Natural killer cell treated with Interleukin-12 subunit alpha and Interleukin-12 subunit beta and Interleukin-15 and Interleukin-18, amount 100 ng/mL, for 72 hours (primary cell): ENCODE results near the gene TSHB. TPM values are rescaled to one million over a fixed set of nuclear protein-coding genes. Genes with fewer than 3 reads are reported as not detected.

ENCODE experiments used
- ATAC-seq, 2 donors: fragments of 150-1000 bp; cut with Tn5 transposase in 1 of 2; sonication (Bioruptor Pico), chemical (Tn5 transposase) in 1 of 2; 2 replicates each; pipeline ENCODE4 v1.10.0; 2021
- DNase-seq: peaks from one replicate; pipeline ENCODE4 v3.0.0; 2022; ENCODE audit warnings: low spot score
- H3K27ac Mint-ChIP-seq, 2 donors: 1 replicate in 1 of 2; 2 replicates in 1 of 2; pipeline ENCODE4 v1.8.0; 2022; ENCODE audit warnings: mixed read lengths in 2 of 2, mild to moderate bottlenecking in 1 of 2, moderate library complexity in 1 of 2
- H3K27me3 Mint-ChIP-seq, 2 donors: 1 replicate in 1 of 2; 2 replicates in 1 of 2; pipeline ENCODE4 v1.8.0; 2022; ENCODE audit warnings: mixed read lengths in 2 of 2
- H3K36me3 Mint-ChIP-seq: one replicate; pipeline ENCODE4 v1.8.0; 2022; ENCODE audit warnings: mixed read lengths
- H3K4me1 Mint-ChIP-seq, 2 donors: 1 replicate in 1 of 2; 2 replicates in 1 of 2; pipeline ENCODE4 v1.8.0; 2022; ENCODE audit warnings: low read depth in 2 of 2, mixed read lengths in 2 of 2, mild to moderate bottlenecking in 1 of 2
- H3K4me3 Mint-ChIP-seq: one replicate; pipeline ENCODE4 v1.8.0; 2022; ENCODE audit warnings: mixed read lengths
- H3K9me3 Mint-ChIP-seq: 2 replicates; pipeline ENCODE4 v1.8.0; 2022; ENCODE audit warnings: mixed read lengths
- total RNA-seq, 2 donors: library from RNA; stranded (reverse); gene quantifications; one replicate each; pipeline ENCODE4 v1.2.3, GENCODE V29; 2022

TSHB gene
- total RNA-seq, 2 donors from 2014 or later: not detected

DNA sequence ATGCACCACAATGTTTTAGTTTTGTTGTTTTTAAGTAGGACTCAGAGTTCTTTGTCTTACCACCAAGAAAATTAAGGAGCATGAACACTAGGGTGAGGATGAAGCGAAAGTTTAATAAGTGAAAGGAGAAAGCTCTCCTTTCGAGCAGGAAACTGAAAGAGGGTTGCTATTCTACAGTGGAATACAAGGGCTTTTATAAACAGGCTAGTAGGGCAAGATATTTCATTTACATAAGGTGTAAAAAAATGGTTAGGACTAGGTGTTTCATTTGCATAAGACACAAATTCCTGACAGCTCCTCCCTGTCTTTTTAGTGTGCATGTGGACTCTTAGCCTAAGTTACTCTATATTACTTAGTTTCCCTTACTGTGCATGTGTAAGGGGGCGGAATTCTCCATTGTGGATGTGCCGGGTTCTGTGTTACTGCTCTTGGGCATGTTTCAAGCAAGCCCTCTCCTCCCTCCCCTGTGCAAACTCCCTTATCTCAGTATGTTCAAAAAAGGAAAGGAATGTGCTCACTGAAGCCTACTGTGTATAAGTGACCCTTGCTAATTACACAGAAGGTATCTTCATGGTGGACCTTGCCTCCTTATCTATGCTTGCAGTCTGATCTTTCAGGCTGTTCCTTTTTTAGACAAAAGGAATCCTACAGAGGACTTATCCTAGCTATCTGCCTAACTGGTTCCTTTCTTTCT, 7.3 kb downstream of the TSHB start:
- no peaks in the 10 kb centered on the region for H3K9me3 Mint-ChIP-seq
- H3K4me1 Mint-ChIP-seq: no peaks in the 10 kb centered on the region
- no peak overlapping the region for H3K4me3 Mint-ChIP-seq
- peaks cover 1% of the 10 kb centered on the region for H3K36me3 Mint-ChIP-seq
- H3K27me3 Mint-ChIP-seq: no peaks in the 10 kb centered on the region
- DNase-seq: no peak
- H3K27ac Mint-ChIP-seq: no peak overlapping the region
- ATAC-seq: no peak

DNA sequence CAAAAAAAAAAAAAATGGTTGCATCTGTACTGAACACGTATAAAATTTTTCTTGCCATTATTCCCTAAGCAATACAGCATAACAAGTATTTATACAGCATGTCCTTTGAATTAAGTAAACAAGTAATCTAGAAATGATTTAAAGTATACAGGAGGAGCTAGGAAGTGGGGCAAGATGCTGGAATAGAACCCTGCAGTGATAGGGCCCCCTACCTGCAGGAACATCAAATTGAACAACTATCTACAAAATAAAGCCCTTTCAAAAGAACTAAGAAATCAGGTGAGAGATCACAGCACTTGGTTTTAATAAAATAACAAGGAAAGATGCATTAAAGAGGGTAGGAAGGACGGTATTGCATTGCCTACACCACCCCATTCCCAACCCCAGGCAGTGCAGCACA, 10.9 kb downstream of the TSHB start:
- ATAC-seq (no peak), DNase-seq (no peak)
- Mint-ChIP-seq H3K36me3 (peaks cover 16% of the 10 kb centered on the region), H3K27me3 (no peaks in the 10 kb centered on the region), H3K4me3 (no peak overlapping the region), H3K4me1 (no peaks in the 10 kb centered on the region), H3K27ac (no peak overlapping the region), H3K9me3 (no peaks in the 10 kb centered on the region)

DNA sequence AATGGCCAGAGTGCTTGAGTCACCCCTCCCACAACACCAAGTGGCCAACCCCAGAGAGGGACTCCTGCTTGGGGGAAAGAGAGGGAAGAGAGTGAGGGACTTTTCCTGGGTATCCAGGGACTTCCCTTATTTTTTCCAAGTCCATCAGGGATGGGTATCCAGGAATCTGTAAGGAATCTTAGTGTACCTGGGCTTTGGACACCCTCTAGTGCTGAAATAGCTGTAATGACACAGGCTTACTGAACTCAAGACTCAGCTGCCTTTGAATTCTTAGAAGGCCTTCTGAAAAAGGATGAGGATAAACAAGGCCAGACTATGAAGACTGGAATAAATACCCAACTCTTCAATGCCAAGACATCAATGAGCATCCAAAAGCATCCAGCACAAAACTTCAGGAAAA, 12.0 kb downstream of the TSHB start:
- no peak for ATAC-seq
- no peaks in the 10 kb centered on the region for H3K27me3 Mint-ChIP-seq
- H3K36me3 Mint-ChIP-seq: peaks cover 21% of the 10 kb centered on the region
- H3K9me3 Mint-ChIP-seq: no peaks in the 10 kb centered on the region
- no peak overlapping the region for H3K4me3 Mint-ChIP-seq
- H3K4me1 Mint-ChIP-seq: no peaks in the 10 kb centered on the region
- no peak overlapping the region for H3K27ac Mint-ChIP-seq
- no peak for DNase-seq

DNA sequence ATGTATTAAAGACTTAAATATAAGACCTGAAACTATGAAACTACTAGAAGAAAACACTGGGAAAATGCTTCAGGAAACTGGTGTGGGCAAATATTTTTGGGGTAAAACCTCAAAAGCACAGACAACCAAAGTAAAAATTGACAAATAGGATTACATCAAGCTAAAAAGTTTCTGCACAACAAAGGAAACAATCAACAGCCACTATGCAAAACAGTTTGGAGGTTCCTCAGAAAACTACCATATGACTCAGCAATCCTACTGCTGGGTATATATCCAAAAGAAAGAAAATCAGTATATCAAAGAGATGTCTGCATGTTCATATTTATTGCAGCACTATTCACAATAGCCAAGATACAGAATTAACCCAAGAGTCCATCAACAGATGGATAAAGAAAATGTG, 17.1 kb downstream of the TSHB start:
- H3K27ac Mint-ChIP-seq: no peak overlapping the region
- no peaks in the 10 kb centered on the region for H3K9me3 Mint-ChIP-seq
- no peak for ATAC-seq
- H3K4me3 Mint-ChIP-seq: no peak overlapping the region
- no peaks in the 10 kb centered on the region for H3K27me3 Mint-ChIP-seq
- no peak for DNase-seq
- H3K36me3 Mint-ChIP-seq: peaks cover 24% of the 10 kb centered on the region
- H3K4me1 Mint-ChIP-seq: no peaks in the 10 kb centered on the region

DNA sequence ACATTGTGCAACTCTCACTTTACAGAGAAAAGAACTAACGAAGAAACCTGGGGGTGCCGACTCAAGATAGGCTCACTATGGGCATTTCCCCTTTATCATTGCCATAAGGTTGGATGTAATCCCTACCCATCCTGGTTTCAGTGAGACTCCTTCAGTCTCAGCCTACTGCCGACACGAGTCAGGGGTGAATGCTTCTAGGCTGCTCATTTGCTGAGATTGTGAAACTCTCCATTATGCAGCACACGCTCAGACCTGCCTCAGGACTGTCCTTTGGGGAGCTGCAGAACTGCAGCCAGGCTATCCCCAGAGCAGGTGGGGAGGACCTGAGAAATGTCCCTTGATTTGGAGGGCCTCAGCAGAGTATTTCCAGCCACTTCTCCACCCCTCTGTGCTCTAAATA, 22.2 kb downstream of the TSHB start:
- peaks cover 1% of the 10 kb centered on the region for H3K36me3 Mint-ChIP-seq
- H3K27me3 Mint-ChIP-seq: no peaks in the 10 kb centered on the region
- H3K27ac Mint-ChIP-seq: no peak overlapping the region
- DNase-seq: no peak
- no peaks in the 10 kb centered on the region for H3K4me1 Mint-ChIP-seq
- H3K9me3 Mint-ChIP-seq: no peaks in the 10 kb centered on the region
- no peak overlapping the region for H3K4me3 Mint-ChIP-seq
- ATAC-seq: no peak

DNA sequence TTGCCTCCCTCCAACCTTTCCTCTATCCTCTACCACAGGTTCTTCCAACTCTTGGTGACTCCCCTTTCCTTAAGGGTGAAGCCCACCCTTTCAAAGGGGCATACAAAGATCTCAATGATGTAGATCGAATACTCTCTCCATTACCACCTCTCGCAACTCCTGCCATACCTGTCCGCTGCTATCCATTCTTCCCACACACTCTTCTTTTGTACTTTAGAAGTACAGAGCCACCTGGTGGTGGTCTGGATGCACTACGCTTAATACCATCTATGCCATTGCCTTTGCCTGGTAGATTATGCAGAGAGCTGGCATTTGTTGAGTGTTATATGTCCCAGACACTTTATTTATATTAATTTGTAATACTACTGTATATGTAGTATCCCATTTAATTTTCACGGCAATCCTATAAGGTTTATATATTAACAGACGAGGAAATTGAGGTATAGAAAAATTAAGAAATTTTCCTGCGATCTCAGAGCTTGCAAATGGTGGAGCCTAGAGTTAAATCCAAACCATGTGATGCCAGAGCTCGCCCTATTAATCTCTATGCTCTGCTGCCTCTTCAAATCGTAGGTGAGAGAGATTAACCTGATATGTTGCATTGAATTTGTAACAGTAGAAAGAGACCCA, 22.9 kb downstream of the TSHB start:
- DNase-seq (no peak), ATAC-seq (peak in 1 of 2 donors; percentile 73)
- Mint-ChIP-seq H3K9me3 (no peaks in the 10 kb centered on the region), H3K27ac (no peak overlapping the region), H3K36me3 (no peaks in the 10 kb centered on the region), H3K4me3 (no peak overlapping the region), H3K4me1 (no peaks in the 10 kb centered on the region), H3K27me3 (no peaks in the 10 kb centered on the region)

DNA sequence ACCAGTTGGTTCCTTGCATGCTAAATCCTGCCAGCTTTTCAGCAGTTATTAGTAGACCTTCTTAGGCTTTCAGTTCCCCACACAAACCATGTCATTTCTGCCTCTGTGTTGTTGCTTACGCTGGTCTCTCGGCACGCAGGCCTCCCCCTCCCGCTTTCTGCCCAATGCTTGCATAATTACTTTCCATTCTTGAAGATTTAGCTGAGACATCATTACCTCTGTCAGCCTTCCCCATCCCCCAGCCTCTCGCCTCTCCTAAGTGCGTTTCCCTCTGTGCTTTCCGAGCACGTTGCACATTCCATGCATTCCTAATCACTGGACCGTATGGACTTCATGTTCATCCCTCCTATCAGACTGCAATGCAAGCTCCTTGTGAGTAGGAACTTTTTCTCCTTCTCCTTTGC, 26.8 kb downstream of the TSHB start:
- Mint-ChIP-seq H3K27ac (no peak overlapping the region), H3K27me3 (no peaks in the 10 kb centered on the region), H3K9me3 (no peaks in the 10 kb centered on the region), H3K36me3 (no peaks in the 10 kb centered on the region), H3K4me1 (peaks cover 8 to 9% of the 10 kb centered on the region in 2 donors), H3K4me3 (no peak overlapping the region)
- ATAC-seq (no peak), DNase-seq (no peak)

DNA sequence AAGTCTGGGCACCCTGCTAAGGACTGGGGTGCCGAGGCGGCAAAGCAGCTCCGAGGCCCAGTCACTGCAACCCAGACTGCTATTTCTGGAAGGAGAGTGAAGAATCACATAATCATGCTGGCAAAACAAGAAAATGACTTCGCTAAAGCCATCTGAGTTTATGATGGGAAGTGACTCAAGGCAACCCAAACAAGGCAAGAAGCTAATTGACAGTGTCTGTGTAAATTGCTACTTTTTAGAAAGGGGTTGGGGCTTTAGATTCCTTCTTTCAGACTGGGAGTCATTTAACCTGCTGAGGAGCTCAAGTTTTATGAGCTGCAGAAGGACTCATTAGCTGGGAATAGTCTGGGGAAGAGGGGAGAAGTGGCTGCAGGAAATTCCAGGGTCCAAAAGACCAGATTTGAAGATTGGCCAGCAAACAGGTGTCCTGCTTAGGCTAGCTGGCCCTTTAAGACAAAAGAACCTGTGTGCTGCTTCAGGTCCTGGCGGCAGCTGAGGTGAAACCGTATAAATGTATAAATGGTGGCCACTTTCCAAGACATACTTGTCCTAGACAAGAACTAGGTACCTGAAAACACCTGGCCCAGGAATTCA, 28.1 kb downstream of the TSHB start:
- H3K4me3 Mint-ChIP-seq: no peak overlapping the region
- DNase-seq (no peak), ATAC-seq (no peak)
- H3K27ac Mint-ChIP-seq: no peak overlapping the region
- peaks cover 20% of the 10 kb centered on the region in 2 donors for H3K4me1 Mint-ChIP-seq
- no peaks in the 10 kb centered on the region for H3K27me3 Mint-ChIP-seq
- H3K36me3 Mint-ChIP-seq: no peaks in the 10 kb centered on the region
- no peaks in the 10 kb centered on the region for H3K9me3 Mint-ChIP-seq

DNA sequence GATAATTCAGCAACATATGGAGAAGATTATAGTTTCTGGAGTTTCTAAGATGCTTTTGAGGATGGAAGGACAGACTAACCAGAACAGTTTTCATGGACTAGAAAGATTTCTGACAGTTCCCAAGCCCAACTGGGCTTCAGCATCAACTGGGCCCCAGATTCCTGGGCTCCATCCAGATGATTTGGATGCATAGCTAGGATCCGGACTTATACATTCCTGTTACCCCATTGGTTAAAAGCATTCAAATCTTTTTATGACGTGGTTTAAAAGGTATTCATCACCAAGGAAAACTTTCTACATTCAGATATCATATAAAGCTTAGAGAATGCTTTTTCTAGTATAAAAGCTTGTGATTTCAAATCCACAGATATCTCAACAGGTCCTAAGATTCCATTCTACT, 29.7 kb downstream of the TSHB start:
- Mint-ChIP-seq H3K4me1 (peaks cover 35 to 36% of the 10 kb centered on the region in 2 donors), H3K27ac (no peak overlapping the region), H3K36me3 (no peaks in the 10 kb centered on the region), H3K4me3 (no peak overlapping the region), H3K9me3 (no peaks in the 10 kb centered on the region), H3K27me3 (no peaks in the 10 kb centered on the region)
- no peak for ATAC-seq
- DNase-seq: no peak

DNA sequence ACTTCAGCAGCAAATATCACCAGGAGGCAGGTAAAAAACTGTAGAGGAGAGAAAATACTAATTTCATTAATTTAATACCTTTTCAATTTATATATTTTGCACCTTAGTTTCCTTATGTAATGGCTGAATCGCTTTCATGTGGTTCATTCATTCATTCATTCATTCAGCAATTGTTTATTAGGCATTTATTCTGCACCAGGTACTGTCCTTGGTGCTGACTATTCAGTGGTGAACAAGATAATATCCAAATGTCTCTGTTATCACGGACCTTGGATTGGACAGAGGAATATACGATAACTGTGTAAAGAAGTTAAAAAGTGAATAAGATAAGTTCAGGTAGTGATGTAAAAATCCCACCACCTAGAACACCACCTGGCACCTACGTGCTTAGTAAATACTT, 30.9 kb downstream of the TSHB start:
- Mint-ChIP-seq H3K36me3 (no peaks in the 10 kb centered on the region), H3K27ac (peak overlapping the region; percentile 87 to 92), H3K27me3 (no peaks in the 10 kb centered on the region), H3K9me3 (no peaks in the 10 kb centered on the region), H3K4me3 (no peak overlapping the region), H3K4me1 (peaks cover 37 to 39% of the 10 kb centered on the region in 2 donors)
- DNase-seq: no peak
- ATAC-seq: no peak

DNA sequence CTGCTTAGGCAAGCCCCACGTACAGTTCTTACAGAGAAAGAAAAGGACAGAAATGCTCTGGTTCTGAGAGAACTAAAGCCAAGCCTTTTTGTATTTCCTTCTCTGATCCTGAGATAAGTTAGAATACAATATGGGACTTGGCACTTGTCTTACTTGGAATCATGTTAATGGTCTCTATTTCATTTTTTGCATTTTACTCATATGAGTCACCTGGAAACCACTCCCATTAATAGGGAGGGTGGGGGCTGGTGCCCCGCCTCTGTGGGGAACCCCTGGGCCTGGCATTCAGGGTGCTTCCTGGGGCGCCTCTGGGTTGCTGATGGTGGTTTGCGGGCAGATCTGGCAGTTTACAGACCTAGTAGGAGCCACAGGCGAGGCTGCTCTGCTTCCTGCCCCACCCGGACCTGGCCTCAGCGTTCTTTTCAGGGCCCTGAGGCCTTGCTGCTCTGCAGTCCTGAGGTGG, 32.9 kb downstream of the TSHB start:
- H3K36me3 Mint-ChIP-seq: no peaks in the 10 kb centered on the region
- peak overlapping the region; percentile 63 for H3K4me3 Mint-ChIP-seq
- ATAC-seq: peak; percentile 95 to 99
- H3K27ac Mint-ChIP-seq: peak overlapping the region; percentile 87 to 92
- no peaks in the 10 kb centered on the region for H3K9me3 Mint-ChIP-seq
- DNase-seq: peak; percentile 91
- H3K4me1 Mint-ChIP-seq: peaks cover 39 to 44% of the 10 kb centered on the region in 2 donors
- no peaks in the 10 kb centered on the region for H3K27me3 Mint-ChIP-seq

DNA sequence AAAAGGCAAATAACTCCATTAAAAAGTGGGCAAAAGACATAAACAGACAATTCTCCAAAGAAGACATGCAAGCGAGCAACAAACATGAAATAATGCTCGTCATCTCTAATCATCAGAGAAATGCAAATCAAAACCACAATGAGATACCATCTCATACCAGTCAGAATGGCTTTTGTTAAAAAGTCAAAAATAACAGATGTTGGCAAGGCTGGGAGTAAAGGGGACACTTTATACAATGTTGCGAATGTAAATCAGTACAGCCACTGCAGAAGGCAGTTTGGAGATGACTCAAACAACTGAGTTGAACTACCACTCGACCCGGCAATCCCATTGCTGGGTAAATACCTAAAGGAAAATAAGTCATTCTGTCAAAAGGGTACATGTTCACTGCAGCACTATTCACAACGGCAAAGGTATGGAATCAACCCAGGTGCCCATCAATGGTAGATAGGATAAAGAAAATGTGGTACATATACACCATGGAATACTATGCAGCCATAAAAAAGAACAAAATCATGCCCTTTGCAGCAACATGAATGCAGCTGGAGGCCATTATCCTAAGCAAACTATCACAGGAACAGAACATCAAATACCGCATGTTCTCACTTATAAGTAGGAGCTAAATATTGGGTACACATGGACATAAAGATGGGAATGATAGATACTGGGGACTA, 33.7 kb downstream of the TSHB start:
- Mint-ChIP-seq H3K27ac (peak overlapping the region; percentile 87 to 92), H3K36me3 (no peaks in the 10 kb centered on the region), H3K9me3 (no peaks in the 10 kb centered on the region), H3K4me1 (peaks cover 39 to 44% of the 10 kb centered on the region in 2 donors), H3K4me3 (peak overlapping the region; percentile 63), H3K27me3 (no peaks in the 10 kb centered on the region)
- DNase-seq: no peak
- peak; percentile 52 to 71 for ATAC-seq

DNA sequence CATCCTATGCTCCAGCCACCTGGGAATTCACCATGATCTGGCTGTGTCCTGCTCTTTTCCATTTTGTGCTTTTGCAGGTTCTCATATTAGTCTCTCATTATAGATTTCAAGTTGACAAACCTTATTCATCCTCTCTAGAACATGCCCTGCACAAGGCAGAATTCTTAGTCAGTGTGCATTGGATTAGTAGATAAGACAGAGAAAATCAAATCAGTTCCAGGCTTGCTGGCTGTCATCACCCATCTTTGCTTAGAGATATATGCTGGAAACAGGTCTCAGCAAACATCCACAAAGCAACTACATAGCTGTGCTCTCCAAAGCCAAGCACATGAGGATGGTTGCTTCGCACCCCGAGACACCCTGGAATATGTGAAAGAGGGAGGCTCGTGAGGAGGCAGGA, 34.8 kb downstream of the TSHB start:
- H3K36me3 Mint-ChIP-seq: no peaks in the 10 kb centered on the region
- H3K4me1 Mint-ChIP-seq: peaks cover 39 to 46% of the 10 kb centered on the region in 2 donors
- H3K27me3 Mint-ChIP-seq: no peaks in the 10 kb centered on the region
- DNase-seq (no peak), ATAC-seq (no peak)
- H3K4me3 Mint-ChIP-seq: peak overlapping the region; percentile 4
- H3K9me3 Mint-ChIP-seq: no peaks in the 10 kb centered on the region
- peak overlapping the region; percentile 87 to 92 for H3K27ac Mint-ChIP-seq

DNA sequence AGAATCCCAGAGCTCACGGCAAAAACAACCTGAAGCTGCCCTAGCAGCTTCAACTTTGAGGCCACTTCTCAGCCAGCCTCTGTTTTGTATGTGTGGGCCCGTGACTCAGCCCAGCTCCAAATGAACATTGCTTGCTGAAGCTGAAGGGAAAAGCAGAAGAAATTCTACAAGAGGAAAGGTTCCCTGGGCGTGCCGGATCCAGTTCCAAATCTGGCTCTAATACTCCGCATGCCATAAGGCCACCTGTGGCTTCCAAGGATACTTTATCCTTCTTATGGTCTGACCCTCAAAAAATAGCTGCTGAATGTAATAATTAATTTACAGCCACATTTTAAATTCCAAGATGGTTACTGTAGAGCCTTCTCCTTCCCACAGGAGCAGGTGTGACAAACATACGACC, 35.4 kb downstream of the TSHB start:
- H3K4me1 Mint-ChIP-seq: peaks cover 40 to 46% of the 10 kb centered on the region in 2 donors
- ATAC-seq (no peak), DNase-seq (no peak)
- no peaks in the 10 kb centered on the region for H3K27me3 Mint-ChIP-seq
- no peaks in the 10 kb centered on the region for H3K9me3 Mint-ChIP-seq
- H3K36me3 Mint-ChIP-seq: no peaks in the 10 kb centered on the region
- no peak overlapping the region for H3K27ac Mint-ChIP-seq
- H3K4me3 Mint-ChIP-seq: no peak overlapping the region
